ENCODE results near the gene HS3ST5.

The HS3ST5 gene, protein sequence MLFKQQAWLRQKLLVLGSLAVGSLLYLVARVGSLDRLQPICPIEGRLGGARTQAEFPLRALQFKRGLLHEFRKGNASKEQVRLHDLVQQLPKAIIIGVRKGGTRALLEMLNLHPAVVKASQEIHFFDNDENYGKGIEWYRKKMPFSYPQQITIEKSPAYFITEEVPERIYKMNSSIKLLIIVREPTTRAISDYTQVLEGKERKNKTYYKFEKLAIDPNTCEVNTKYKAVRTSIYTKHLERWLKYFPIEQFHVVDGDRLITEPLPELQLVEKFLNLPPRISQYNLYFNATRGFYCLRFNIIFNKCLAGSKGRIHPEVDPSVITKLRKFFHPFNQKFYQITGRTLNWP

DNA sequence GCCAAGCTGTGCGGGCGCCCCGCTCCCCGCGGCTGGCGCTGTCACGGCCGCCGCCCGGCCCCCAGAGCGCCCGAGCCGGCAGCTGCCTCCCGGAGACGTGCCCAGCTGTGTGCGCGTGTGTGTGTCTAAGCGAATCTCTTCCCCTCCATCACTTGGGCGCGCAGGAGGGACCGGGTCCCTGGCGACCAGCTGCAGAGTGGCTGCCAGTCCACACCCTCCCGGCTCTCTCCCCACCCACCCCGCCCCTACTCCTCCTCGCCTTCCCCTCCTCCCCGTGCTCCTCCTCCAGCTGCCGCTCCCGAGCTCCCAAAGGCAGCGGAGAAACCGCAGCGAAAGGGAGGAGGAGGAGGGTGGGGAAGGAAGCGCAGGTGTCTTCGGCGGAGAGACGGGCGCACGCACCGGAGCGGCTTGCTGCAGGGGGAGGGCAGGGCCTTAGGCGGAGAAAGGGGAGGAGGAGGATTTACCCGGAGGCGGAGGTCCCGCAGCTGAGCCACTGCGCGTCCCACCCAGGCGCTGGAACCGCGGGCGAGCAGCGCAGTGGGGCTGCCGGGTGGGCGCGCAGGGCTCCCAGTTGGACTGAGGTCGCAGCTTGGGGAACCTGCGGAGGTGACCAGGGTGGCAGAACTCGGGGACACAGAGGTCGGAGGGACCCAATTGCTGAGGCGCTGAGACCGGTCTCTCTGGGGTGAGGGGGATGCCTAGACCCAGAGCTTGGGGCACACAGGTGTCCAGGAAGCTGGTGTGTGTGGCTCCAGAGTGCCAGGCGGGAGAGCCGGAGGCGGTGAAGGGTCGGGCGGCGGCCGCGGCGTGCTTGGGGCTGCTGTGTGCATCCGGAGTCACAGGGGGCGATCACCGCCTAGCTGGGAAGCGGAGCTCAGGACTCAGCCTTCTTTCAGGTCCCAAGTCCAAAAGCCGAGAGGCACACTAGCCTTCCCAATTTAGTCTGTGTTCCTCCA, at the start of gene HS3ST5:
Gene HS3ST5, minus strand, starts transcription at position 198 of the 956 bp plus-strand sequence. CDS start 280,178 bp downstream, outside the sequence.
- peak; percentile 18 for DNase-seq

DNA sequence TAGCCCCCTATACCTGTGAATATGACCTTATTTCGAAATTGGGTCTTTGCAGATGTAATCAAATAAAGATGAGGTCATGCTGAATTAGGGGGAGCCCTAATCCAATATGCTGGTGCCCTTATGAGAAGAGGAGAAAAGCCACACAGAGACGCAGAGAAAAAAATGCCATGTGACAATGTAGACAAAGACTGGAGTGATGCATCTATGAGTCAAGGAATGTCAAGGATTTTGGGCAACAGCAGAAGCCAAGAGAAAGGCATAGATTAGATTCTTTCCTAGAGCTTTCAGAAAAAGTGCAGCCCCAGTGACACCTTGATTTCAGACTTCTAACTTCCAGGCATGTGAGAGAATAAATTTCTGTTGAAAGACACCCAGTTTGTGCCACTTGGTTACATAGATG, 47.4 kb upstream of the HS3ST5 start:
- DNase-seq: no peak

DNA sequence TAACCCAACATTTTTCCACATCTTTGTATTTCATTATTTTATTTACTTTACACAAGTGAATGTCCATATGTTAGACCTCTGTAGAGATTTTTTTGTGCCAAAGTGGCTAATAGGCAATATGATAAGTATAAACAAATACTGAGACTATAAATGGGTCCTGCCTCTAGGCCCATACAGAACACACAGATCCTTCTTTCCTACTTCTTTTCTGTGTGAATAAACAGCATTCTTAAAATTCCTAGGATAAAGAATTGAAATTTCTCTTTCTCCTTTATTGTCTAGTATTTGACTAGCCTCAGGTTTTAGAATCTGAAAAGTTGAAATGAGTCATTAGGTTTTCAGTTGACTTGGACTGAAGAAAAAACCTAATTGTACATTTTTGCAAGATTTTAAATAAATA, 46.3 kb upstream of the HS3ST5 start:
- DNase-seq: no peak

DNA sequence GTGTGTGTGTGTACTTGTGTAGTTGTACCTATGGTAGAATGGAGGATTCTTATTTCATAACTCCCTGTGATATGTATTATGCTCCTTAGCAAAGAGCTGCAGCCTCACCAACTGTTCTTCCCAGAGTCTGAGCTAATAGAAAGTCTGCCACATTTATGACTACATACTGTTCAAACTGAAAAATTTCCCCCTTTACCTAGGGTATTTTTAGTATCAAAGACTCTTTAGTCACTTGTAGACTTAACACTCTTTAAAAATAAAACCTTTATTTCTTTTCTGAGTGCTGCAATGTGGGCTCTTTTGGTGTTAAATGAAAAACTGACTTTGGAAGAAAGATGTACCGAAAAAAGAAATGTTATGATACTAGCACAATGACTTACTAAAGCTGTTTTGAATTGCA, 39.6 kb upstream of the HS3ST5 start:
- DNase-seq: no peak

GRCh38 chr6:114377881-114378280, 35.1 kb upstream of the HS3ST5 start:
- no peak for DNase-seq

- no peak for DNase-seq
Observed at GRCh38 chr6:114376611-114377175, 33.9 kb upstream of the HS3ST5 start.

DNA sequence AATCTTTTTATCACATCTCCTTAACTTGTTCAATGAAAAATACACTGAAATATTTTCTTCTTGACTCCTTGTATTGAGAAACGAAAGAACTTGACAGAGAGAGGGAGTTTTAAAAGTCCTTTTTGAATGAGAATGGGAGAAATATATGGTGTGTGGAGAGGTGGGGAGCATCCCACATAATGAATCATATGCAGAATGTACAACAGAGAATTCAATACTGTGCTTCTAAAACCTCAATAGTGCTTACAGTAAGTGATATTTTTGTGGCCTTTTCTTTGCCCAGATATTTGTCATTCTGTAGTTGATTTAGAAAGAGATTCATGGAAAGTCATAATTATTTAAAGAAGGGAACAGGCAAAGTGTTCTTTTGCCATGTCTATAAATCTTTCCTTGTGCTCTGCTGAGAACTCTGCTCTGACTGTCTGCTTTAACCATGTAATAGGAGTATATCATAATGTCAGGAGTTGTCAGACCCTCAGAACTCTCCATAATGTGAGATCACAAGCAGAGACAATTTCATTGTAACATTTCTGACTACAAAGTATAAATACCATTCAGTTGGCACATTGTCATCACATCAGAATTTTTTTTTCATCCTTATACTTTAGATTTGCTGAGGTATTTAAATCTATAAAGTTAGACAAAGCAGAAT, 32.8 kb upstream of the HS3ST5 start:
- no peak for DNase-seq

DNA sequence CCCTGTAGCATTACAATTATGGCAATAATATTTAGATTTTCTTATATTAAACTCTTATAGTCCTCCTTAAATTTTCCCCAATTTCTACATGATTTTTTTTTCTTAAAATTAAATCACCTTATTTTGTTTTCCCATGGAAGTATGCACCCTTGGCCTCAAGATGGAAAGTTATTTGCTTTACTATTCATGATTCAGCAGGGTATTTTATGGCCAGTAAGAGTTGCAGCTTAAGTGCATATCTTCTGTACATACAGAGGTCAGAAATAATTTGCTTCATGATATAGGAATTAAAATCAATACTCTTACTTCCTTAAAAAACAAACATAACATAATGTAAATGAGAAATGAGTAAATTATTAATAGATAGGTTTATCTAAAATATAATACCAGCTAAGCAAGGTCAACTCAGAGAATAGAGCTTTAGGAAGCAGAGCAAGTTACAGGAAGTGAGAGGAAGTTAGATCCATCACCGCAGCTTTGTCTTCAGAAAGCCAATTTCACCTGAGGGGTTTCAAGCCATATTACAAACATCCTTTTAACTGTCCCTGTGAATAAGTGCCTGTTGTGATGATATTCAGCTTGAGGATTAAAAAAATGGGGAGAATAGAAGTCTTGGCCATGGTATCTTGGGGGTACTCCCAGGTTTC, 24.6 kb upstream of the HS3ST5 start:
- DNase-seq: no peak

DNA sequence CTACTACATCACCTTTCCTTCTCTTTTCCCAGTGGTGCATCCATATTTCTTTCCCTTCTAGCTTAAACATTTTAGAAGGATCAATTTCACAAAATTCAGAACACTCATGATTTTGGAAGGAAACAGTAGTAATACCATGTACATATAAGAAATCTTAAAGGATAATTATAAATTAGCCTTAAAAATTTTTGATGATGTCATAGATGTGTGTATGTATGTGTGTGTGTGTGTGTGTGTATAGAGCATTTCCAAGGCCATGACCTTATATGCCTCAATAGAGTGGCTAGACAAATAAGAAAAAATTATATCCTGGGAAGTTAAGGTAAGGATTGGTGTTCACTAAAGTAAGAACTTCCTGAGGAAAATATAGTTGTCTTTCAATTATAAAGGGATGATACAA, 24.1 kb upstream of the HS3ST5 start:
- DNase-seq: no peak

- no peak for DNase-seq
Observed at GRCh38 chr6:114364301-114364700, 21.5 kb upstream of the HS3ST5 start.

GRCh38 chr6:114362957-114363356, 20.1 kb upstream of the HS3ST5 start:
- DNase-seq: no peak

- DNase-seq: no peak
Observed at GRCh38 chr6:114362396-114362795, 19.6 kb upstream of the HS3ST5 start.

GRCh38 chr6:114361036-114361435, 18.2 kb upstream of the HS3ST5 start:
- no peak for DNase-seq

DNA sequence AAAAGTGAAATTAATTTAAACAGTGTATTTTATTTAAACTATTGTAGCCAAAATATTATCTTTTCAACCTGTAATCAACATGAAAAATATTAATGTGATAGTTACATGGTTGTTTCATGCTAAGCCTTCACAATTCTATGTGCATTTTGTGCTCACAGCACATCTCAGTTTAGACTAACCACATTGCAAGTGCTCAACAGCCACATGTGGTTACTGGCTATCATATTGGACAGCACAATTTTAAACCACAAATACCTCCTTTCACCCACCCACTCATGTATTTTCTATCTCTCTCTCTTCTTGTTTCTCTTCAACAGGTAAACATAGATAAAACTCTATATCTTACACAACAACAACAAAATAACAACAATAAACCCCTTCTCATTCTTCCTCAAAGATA, 12.5 kb upstream of the HS3ST5 start:
- no peak for DNase-seq

DNA sequence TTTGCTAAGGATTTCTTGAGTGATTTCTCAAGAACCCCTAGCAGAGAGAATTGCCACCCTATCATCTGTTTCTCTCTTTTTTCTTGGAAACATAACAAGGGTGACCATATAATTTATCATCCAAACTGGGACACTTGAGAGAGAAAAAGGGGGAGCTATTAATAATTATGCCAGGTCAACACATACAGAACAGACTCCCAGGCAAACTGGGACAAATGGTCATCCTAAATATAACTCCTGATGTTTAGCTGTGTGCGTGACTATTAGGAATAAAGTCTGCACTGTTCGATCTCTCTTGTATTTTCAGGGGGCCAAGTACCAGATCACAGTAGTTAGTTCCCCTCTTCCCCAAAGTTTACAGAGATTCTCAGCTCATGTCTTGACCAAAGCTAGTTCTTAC, 11.7 kb upstream of the HS3ST5 start:
- no peak for DNase-seq

DNA sequence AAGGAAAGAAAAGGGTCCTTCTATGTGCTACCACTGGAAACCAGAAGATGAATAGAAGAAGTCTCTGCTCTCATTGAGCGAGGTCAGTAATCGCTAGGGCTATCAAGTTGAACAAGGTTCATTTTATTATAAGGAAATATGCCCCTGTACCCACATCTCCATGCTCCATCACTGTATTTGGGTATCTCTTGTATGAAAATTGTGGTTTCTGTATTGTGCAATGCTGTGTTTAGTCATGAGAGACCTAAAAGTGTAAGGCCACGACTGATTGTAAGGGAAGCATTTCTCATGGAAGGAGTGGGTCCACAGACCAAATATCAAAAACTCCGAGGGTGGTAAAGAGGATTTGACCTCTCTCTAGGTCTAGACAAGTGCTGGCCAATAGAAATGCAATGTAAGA, 3.6 kb upstream of the HS3ST5 start:
- no peak for DNase-seq

DNA sequence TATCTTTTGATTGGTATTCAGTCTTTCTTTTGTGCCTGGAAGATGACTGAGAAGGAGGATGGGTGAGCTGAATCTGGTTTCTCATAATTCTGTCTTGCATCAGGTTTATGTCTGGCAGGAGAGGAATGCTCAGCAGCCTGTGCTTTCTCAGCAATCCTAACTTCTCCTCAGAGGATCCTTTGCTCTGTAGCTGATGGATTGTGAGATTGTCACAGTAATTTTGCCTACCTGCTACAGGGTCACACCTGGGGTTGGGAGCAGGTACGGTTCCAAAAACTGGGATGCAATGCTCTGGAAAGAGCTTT, 2.1 kb upstream of the HS3ST5 start:
- no peak for DNase-seq

DNA sequence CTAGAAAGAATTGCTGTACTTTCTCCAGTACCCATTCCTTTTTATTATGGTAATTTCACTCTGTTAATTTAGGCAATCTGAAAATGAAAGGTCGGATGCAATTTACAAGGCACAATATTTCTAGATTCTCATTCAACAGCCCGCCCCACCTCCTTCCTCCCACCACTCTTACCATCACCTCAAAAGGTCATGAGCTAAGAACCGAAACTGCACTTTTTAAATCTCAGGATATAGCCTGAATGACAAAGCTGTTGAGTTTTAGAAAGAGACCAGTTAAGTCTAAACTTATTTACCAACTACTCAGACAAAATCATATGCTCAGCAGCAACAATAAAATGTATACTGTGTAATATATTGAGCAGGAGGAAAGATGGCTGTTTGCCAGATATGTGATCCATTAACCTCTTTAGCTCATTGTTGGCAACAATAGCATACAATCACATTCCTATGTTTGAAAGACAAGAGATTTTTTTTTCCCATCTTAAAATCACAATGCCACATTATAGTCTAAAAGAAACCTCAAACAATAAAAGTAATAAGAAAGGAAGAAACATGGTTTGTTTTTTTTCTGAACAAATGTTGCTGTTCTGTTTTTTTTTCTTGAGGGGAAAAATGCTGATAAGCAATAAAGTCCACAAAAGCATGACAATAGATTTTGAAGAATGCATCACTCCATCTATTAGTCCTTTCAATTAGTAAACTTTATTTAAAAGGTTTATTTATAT, 1.6 kb upstream of the HS3ST5 start:
- no peak for DNase-seq

GRCh38 chr6:114343782-114344144, 940 bp upstream of the HS3ST5 start:
- DNase-seq: no peak

- DNase-seq: peak; percentile 5
Observed at GRCh38 chr6:114342086-114342825, 567 bp downstream of the HS3ST5 start.

GRCh38 chr6:114339706-114340105, 3.1 kb downstream of the HS3ST5 start:
- no peak for DNase-seq
